Effector memory CD8-positive, alpha-beta T cell (primary cell): Measurements from ENCODE around the gene COQ6.
"Not testable (repeated sequence)": the region's sequence is repeated elsewhere in the genome, so short reads cannot be mapped to it uniquely, and the experiment has no call there.

ENCODE experiments used
- ATAC-seq: fragments of 150-1000 bp; cut with Tn5 transposase; replicated peaks from 2 replicates; pipeline ENCODE4 v1.10.0; 2021; ENCODE audit warnings: mild to moderate bottlenecking, moderate library complexity
- DNase-seq, 3 experiments: peaks; one replicate each; pipeline ENCODE4 v3.0.0; 2021
- H3K27ac Mint-ChIP-seq, 2 donors: one replicate each; pipeline ENCODE4 v1.8.0; 2022; ENCODE audit warnings: mild to moderate bottlenecking in 2 of 2, mixed read lengths in 2 of 2, moderate library complexity in 2 of 2
- H3K27me3 Mint-ChIP-seq, 2 donors: one replicate each; pipeline ENCODE4 v1.8.0; 2022; ENCODE audit warnings: mixed read lengths in 2 of 2
- H3K36me3 Mint-ChIP-seq: one replicate; pipeline ENCODE4 v1.8.0; 2022; ENCODE audit warnings: mild to moderate bottlenecking, moderate library complexity, mixed read lengths; ENCODE audit not compliant: insufficient read depth
- H3K4me1 Mint-ChIP-seq, 2 donors: one replicate each; pipeline ENCODE4 v1.8.0; 2022; ENCODE audit warnings: low read depth in 2 of 2, mixed read lengths in 2 of 2
- H3K4me3 Mint-ChIP-seq, 2 donors: one replicate each; pipeline ENCODE4 v1.8.0; 2022; ENCODE audit warnings: mild to moderate bottlenecking in 2 of 2, mixed read lengths in 2 of 2, moderate library complexity in 2 of 2
- H3K9me3 Mint-ChIP-seq, 2 donors: one replicate each; pipeline ENCODE4 v1.8.0; 2022; ENCODE audit warnings: mixed read lengths in 2 of 2

COQ6 gene

GRCh38 chr14:73996731-73997107 lies 46.6 kb downstream of the COQ6 start:
- Mint-ChIP-seq H3K9me3 (no peaks in the 10 kb centered on the region), H3K4me3 (no peak overlapping the region), H3K27ac (no peak overlapping the region), H3K4me1 (no peaks in the 10 kb centered on the region), H3K27me3 (no peaks in the 10 kb centered on the region), H3K36me3 (peaks cover 10% of the 10 kb centered on the region)
- ATAC-seq (no peak), DNase-seq (no peak)

DNA sequence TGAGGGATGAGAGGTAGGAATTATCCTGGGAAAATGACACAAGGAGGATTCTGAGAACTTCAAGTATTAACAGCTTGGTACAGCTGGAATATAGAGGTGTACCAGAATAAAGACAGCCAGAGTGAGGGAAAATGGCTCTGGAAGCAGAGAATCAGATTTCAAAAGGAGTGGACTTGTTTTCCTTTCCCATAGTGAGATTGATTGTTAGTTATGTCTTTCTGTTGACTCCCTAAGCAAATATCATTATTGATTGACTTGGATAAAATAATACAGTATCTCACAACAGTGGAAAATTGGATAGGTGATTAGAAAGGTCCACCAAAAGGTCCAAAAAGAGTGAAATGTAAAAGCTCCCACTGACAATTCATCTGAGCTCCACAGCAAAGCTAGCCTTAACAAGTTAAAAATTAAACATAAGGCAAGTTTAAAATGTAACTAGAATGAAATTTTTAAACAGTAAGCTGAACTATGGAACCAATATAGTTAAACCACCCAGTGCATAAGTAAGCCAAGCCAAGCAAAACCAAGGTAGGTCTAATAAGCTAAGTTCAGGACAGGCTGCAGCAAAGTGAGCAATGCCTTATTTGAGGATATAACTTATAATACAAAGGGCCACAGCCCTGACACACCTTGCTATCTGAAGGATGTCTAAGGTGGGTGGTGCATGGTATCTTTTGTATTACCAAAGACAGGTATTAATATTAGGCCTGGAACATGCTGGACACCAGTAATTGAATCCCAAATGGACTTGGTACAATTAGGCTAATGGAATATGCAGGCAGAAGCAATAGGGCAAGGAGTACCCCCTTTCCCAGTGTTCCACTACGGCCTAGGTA lies 47.2 kb downstream of the COQ6 start:
- Mint-ChIP-seq H3K4me3 (no peak overlapping the region), H3K27ac (no peak overlapping the region), H3K9me3 (no peaks in the 10 kb centered on the region), H3K4me1 (no peaks in the 10 kb centered on the region), H3K36me3 (peaks cover 9% of the 10 kb centered on the region), H3K27me3 (no peaks in the 10 kb centered on the region)
- no peak for ATAC-seq
- DNase-seq, result no peak

DNA sequence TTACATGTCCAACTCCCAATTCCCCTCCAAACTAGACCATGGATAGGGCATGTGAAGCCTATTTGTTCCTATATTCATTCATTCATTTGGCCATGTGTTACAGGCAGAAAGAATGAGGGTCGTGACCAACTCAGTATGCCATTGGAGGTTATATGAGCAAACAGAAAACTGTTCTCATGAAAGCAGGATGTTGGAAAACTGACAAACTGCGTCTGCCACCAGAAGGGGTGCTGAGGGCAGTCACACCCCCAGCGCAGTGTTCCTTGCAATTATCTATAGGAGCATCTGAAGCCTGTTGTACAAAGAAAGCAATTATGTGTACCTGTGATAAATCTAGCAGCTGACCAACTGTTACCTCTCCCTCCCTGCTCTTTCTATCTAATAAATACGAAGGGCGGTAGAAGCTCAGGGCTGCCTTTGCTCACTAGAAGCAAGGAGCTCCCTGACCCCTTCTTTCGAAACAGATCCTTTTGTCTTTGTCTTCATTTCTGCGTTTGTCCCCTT lies 47.9 kb downstream of the COQ6 start:
- Mint-ChIP-seq H3K9me3 (no peaks in the 10 kb centered on the region), H3K4me1 (no peaks in the 10 kb centered on the region), H3K27me3 (no peaks in the 10 kb centered on the region), H3K27ac (no peak overlapping the region), H3K4me3 (no peak overlapping the region), H3K36me3 (peaks cover 7% of the 10 kb centered on the region)
- ATAC-seq (no peak), DNase-seq (no peak)

- H3K4me1 Mint-ChIP-seq, result no peaks in the 10 kb centered on the region
- no peak for ATAC-seq
- no peak for DNase-seq
- no peak overlapping the region for H3K27ac Mint-ChIP-seq
- H3K36me3 Mint-ChIP-seq, result peaks cover 10% of the 10 kb centered on the region
- no peaks in the 10 kb centered on the region for H3K9me3 Mint-ChIP-seq
- no peak overlapping the region for H3K4me3 Mint-ChIP-seq
- H3K27me3 Mint-ChIP-seq, result no peaks in the 10 kb centered on the region
Observed at GRCh38 chr14:73998726-73999125, 48.6 kb downstream of the COQ6 start.

GRCh38 chr14:74005664-74006063 lies 55.6 kb downstream of the COQ6 start:
- H3K4me1 Mint-ChIP-seq, DNase-seq, H3K27ac Mint-ChIP-seq, H3K9me3 Mint-ChIP-seq, H3K4me3 Mint-ChIP-seq, H3K27me3 Mint-ChIP-seq, ATAC-seq: not testable (repeated sequence)
- H3K36me3 Mint-ChIP-seq, result peaks cover 40% of the 10 kb centered on the region

DNA sequence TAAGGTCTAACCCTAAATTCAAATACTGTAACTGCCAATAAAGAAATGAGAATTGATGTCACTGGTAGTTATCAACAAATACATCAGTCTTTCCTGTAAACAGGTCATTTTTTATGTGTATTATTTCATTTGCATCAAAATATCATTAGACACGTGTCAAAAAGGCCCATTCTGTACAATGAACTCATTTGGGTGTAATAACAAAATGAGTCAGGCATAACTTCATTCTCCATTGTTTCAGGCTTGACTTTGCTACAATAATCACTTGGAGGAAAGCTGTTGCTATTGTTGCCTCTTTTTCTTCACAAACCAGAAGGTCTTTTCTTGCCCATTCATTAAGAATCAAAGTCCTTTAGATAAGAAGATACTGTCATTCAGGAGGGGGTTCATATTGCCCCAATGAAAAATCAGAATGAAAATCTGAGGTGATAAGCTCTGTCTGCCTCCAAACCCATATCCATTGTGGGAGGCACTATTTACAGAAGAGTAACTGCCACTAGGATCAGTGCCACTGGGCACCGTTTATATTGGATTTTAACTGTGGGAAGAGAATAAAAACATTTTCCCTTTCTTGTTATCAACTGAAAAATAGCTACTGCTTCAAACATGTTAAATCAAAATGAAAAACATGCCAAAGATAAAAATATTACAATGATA lies 58.9 kb downstream of the COQ6 start:
- H3K4me1 Mint-ChIP-seq, result no peaks in the 10 kb centered on the region
- ATAC-seq, result no peak
- peak overlapping the region in 1 of 2 donors; percentile 55 for H3K27ac Mint-ChIP-seq
- no peak for DNase-seq
- no peaks in the 10 kb centered on the region for H3K27me3 Mint-ChIP-seq
- no peaks in the 10 kb centered on the region for H3K9me3 Mint-ChIP-seq
- peaks cover 31% of the 10 kb centered on the region for H3K36me3 Mint-ChIP-seq
- no peak overlapping the region for H3K4me3 Mint-ChIP-seq
